GM12801 (cell line): Measurements from ENCODE around the gene MRPL24.

Source experiments
- TF ChIP-seq, protein P1 (sequence below): IDR thresholded peaks from one replicate; pipeline ENCODE4 v1.5.1; 2011; ENCODE audit warnings: control low read depth; ENCODE audit not compliant: insufficient read length; ENCODE audit errors: extremely low read depth

Gene MRPL24

DNA sequence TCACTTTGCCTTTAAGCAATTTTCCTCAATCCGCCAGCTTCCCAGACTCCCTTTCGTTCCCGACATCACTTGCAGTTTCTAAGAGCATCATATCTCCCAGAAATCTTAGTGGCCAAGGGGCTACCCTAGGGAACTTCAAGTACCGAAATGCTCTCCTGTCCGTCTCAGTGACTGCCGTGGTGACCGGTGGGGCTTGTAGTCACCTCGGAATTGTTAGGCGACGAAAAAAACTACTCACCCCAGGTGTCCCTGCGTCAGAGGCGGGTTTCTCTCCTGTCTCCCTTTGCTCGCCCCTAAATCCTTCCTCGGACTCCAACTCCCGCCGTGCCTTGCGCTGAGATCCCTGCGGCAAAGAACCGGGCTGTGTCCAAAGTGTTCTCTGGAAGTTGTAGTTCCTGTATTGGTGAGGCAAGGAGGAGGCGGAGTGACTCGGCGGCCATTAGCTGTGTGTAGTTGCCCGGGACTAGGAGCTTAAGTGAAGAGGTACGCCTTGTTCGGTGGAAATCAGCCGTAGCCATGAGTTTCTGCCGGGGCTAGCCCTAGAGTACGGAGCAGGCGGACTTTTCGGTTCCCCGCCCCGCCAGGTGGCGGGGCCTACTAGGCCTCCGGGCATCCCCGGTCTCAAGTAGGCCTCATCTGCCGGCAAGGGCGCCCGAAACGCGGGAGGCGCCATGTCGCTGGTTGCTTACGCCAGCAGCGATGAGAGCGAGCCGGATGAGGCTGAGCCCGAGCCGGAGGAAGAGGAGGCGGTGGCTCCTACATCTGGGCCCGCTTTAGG lies 26.4 kb upstream of the MRPL24 start, which contains the start of gene PRCC:
PRCC (plus strand) TSS at position 435 of the 778 bp plus-strand sequence; CDS start at position 672, 237 bp downstream.
- TF ChIP-seq, protein P1, sequence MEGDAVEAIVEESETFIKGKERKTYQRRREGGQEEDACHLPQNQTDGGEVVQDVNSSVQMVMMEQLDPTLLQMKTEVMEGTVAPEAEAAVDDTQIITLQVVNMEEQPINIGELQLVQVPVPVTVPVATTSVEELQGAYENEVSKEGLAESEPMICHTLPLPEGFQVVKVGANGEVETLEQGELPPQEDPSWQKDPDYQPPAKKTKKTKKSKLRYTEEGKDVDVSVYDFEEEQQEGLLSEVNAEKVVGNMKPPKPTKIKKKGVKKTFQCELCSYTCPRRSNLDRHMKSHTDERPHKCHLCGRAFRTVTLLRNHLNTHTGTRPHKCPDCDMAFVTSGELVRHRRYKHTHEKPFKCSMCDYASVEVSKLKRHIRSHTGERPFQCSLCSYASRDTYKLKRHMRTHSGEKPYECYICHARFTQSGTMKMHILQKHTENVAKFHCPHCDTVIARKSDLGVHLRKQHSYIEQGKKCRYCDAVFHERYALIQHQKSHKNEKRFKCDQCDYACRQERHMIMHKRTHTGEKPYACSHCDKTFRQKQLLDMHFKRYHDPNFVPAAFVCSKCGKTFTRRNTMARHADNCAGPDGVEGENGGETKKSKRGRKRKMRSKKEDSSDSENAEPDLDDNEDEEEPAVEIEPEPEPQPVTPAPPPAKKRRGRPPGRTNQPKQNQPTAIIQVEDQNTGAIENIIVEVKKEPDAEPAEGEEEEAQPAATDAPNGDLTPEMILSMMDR, result no peak

DNA sequence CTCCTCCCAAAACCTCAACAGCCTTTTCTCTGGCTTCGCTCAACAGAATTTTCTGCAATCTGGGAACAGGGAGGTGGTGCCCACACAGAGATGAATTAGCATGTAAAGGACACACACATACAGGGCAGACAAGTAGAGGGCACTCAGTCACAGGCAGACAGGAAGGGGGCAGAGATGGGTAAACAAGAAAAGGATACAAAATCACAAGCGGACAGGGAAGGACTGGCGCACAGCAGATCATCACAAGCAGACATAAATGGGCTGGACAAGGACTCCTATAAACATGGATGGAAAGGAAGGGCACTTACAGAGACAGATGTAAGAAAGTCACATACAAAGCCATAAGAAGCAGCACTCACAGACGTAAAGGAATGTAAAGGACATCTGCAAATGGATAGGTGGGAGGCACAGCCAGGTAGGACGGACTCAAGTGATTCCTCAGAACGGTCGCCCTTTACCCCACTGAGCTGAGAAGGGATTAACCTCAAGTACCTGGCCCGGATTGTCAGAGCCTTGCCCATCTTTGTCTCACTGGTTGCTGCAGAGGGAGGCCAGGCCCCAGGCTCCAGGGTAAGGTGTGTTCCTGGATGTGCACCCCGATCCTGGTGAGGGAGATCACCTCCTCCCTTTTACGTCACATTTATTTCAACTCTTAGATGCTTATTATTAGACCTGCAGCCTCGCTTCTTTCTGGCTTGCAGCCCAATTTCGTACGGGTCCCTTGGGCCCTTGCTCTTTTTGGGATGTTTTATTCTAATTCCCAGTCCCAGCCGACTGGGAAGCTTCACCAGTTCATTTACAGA lies 25.6 kb upstream of the MRPL24 start:
- TF ChIP-seq, protein P1, result no peak

DNA sequence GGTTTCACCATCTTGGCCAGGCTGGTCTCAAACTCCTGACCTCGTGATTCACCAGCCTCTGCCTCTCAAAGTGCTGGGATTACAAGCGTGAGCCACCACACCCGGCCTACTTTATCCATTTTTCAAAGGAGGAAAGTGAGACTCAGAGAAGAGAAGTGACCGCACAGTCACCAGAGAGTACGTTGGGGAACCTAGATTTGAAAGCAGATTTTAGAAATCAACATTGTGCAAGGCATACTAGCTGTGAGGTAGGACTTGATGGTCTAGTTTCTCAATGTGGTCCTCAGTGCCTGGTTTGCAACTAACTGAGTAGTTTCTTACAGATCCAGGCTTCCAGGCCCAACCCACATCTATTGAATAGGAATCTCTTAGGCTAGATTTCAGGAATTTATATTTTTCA lies 24.8 kb upstream of the MRPL24 start:
- TF ChIP-seq, protein P1, result no peak

DNA sequence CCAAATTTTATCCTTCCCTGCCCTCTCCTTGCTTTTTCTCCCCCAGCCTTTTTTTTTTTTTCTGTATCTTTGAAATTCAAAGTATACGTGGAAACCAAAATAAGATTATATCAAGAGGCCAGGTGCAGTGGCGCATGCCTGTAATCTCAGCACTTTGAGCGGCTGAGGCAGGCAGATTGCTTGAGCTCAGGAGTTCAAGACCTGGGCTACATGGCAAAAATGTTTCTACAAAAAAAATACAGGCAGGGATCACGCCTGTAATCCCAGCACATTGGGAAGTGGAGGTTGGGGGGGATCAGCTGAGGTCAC lies 19.9 kb upstream of the MRPL24 start:
- TF ChIP-seq, protein P1, result no peak

DNA sequence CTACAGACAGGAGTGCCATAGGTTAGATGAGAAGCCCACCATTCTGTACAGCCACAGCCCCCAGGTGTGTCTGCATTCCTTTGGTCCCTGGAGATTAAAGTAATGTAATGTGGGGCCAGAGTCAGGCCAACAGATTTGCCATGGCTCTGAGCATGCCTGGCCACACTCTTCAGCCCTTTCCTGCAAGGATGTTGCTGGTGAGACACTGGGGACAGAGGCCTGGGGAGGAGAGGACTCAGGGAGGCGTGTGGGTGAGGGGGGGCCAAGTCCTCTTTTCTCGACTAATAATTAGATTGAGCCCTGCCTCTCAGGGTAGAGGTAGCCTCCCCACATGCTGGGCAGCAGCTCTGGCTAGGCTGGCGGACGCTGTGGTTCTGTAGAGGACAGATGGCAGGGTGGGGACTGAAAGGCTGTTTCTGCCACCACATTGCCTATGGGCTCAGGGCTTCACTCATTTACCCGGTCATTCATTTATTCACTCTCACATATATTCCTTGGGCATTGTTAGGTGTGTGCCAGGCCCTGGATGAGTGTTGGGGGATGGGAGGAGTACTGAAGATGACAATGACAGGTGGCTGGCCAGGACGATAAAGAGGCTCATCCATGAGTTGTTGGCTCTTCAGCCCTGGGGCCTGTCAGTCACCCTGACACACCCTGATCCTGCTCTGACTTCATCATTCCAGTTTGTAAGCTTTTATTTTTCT lies 19.4 kb upstream of the MRPL24 start:
- TF ChIP-seq, protein P1, result no peak

DNA sequence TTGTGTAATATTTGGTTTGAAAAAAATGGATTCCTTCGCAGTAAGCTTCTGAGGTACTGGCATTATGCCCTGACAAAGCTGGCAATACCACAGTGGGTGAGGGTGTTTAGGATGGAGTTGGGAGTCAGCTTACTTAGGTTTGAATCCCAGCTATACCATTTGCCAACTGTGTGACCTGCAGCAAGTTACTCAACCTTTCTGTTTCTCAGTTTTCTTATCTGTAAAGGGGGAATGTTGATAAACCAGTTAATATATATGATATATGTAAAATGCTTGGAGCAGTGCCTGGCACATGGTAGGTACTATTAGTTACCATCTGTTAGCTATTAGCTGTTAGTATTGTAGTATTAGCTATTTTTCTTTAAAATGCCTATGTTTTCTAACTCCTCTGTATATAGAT lies 15.5 kb upstream of the MRPL24 start:
- TF ChIP-seq, protein P1, result no peak

DNA sequence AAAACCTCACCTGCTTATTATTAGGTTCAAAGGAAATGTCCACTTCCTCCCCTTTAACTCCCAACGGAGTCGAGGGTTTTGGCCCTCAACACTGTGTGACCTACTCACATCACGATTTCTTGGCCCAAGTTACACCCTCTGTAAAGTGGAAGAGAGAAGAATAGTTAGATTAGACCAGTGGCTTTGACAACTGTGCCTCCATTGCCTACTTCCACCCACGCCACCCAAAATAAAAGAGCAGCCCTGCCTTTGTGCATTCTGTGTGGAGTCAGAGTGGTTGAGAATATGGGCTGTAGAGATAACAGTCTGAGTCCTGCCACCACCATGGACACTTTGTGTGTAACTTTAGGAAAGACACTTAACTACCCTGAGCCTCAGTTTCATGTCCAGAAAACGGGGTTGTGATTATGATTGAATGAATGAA lies 14.7 kb upstream of the MRPL24 start:
- TF ChIP-seq, protein P1, result no peak
